H1 (cell line): ENCODE measurements around the gene AIRE. TPM values are rescaled to one million over a fixed set of nuclear protein-coding genes. Genes with fewer than 3 reads are reported as not detected.
A peak's percentile ranks its signal among the peaks of the same experiment; 100 is the strongest.

Experiments
- CTCF ChIA-PET: fragments of 300-600 bp; sonication (Branson Sonifier 250); formaldehyde crosslinking; loops from one replicate; lab custom pipeline; 2021; ENCODE audit not compliant: partially characterized antibody; lab: Charles Lee
- POLR2A ChIA-PET: fragments of 300-600 bp; sonication (Branson Sonifier 250); formaldehyde crosslinking; loops from one replicate; lab custom pipeline; 2021; ENCODE audit warnings: inconsistent platforms; ENCODE audit not compliant: partially characterized antibody; lab: Charles Lee
- DNase-seq, 2 experiments: peaks; one replicate each; pipeline versions ENCODE4 v3.0.0 to v3.0.0-alpha.2; 2010 to 2022; ENCODE audit warnings: low spot score in 2 of 2, low read depth in 1 of 2, mixed read lengths in 1 of 2
- FAIRE-seq: peaks from 2 replicates; lab custom pipeline; 2011; peaks lifted over from hg19 to GRCh38; lab: Jason Lieb, UNC
- H2AFZ ChIP-seq: 2 replicates; pipeline ENCODE4 v1.8.1; 2012; ENCODE audit warnings: low read length, inconsistent platforms
- H2AK5ac ChIP-seq: 2 replicates; pipeline ENCODE4 v1.6.1; 2013; ENCODE audit warnings: low read depth, low read length
- H2BK120ac ChIP-seq: replicated peaks from 2 replicates; pipeline ENCODE3; 2013; ENCODE audit warnings: low read depth, low read length, inconsistent platforms
- H2BK12ac ChIP-seq: 2 replicates; pipeline ENCODE4 v1.6.1; 2013; ENCODE audit warnings: low read depth, low read length
- H2BK15ac ChIP-seq: 2 replicates; pipeline ENCODE4 v1.6.1; 2013; ENCODE audit warnings: low read length
- H2BK20ac ChIP-seq: 2 replicates; pipeline ENCODE4 v1.6.1; 2013; ENCODE audit warnings: low read length
- H2BK5ac ChIP-seq: 2 replicates; pipeline ENCODE4 v1.6.1; 2013; ENCODE audit warnings: low read depth, low read length
- H3K14ac ChIP-seq: 2 replicates; pipeline ENCODE4 v1.6.1; 2013; ENCODE audit warnings: inconsistent platforms; ENCODE audit not compliant: insufficient read length
- H3K18ac ChIP-seq: 2 replicates; pipeline ENCODE4 v1.6.1; 2013; ENCODE audit warnings: low read length; ENCODE audit errors: extremely low read depth
- H3K23ac ChIP-seq: 2 replicates; pipeline ENCODE4 v1.6.1; 2013; ENCODE audit warnings: inconsistent platforms; ENCODE audit not compliant: insufficient read length
- H3K23me2 ChIP-seq: 2 replicates; pipeline ENCODE4 v1.6.1; 2013; ENCODE audit warnings: low read depth, low read length
- H3K27ac ChIP-seq: 2 replicates; pipeline ENCODE4 v1.6.1; 2011; ENCODE audit warnings: low read depth, low read length, inconsistent platforms
- H3K27me3 ChIP-seq, 4 experiments: replicated peaks in 1 of 4; 1 replicate in 1 of 4; 2 replicates in 3 of 4; pipeline versions ENCODE4 v1.6.1 to v1.8.1; 2011 to 2013; ENCODE audit warnings: low read length in 3 of 4, mild to moderate bottlenecking in 3 of 4, inconsistent platforms in 2 of 4, mixed read lengths in 2 of 4, moderate library complexity in 1 of 4; ENCODE audit not compliant: control insufficient read depth in 3 of 4, insufficient read depth in 3 of 4; ENCODE audit errors: extremely low read depth in 1 of 4
- H3K36me3 ChIP-seq, 4 experiments: 2 replicates each; pipeline versions ENCODE4 v1.6.1 to v1.8.1; 2011 to 2013; ENCODE audit warnings: mild to moderate bottlenecking in 4 of 4, low read length in 3 of 4, moderate library complexity in 2 of 4, control low read depth in 1 of 4, inconsistent platforms in 1 of 4; ENCODE audit not compliant: insufficient read depth in 4 of 4, control insufficient read depth in 2 of 4
- H3K4ac ChIP-seq: replicated peaks from 2 replicates; pipeline ENCODE3; 2013; ENCODE audit warnings: low read length, low read depth, mixed read lengths, inconsistent platforms; ENCODE audit not compliant: insufficient read length
- H3K4me1 ChIP-seq, 4 experiments: replicated peaks in 1 of 4; 1 replicate in 1 of 4; 2 replicates in 3 of 4; pipeline versions ENCODE4 v1.6.1 to v1.8.1; 2011 to 2013; ENCODE audit warnings: low read length in 3 of 4, inconsistent platforms in 2 of 4, mixed read lengths in 1 of 4; ENCODE audit not compliant: insufficient read depth in 4 of 4, control insufficient read depth in 3 of 4
- H3K4me2 ChIP-seq, 2 experiments: 2 replicates each; pipeline versions ENCODE4 v1.6.1 to v1.8.1; 2011 to 2013; ENCODE audit warnings: low read depth in 2 of 2, low read length in 2 of 2, control low read depth in 1 of 2, inconsistent platforms in 1 of 2, mild to moderate bottlenecking in 1 of 2; ENCODE audit not compliant: insufficient read depth in 1 of 2
- H3K4me3 ChIP-seq, 4 experiments: fragments of 200-600, 300-600 bp in 1 of 4; sonication (generic), shearing (Covaris generic), sonication (Bioruptor Twin) in 1 of 4; 2 replicates each; pipeline versions ENCODE4 v1.5.1 to v1.8.1; 2011 to 2016; ENCODE audit warnings: low read length in 4 of 4, low read depth in 3 of 4, control low read depth in 2 of 4, inconsistent platforms in 2 of 4, mild to moderate bottlenecking in 2 of 4, mixed read lengths in 1 of 4, moderate library complexity in 1 of 4; ENCODE audit not compliant: insufficient read depth in 2 of 4; ENCODE audit errors: extremely low read depth in 1 of 4
- H3K56ac ChIP-seq: replicated peaks from 2 replicates; pipeline ENCODE3; 2013; ENCODE audit warnings: low read depth, mild to moderate bottlenecking, mixed read lengths, low read length, inconsistent platforms; ENCODE audit not compliant: insufficient read length
- H3K79me1 ChIP-seq: 2 replicates; pipeline ENCODE4 v1.6.1; 2013; ENCODE audit warnings: low read depth, low read length, control low read depth
- H3K79me2 ChIP-seq, 2 experiments: 2 replicates each; pipeline versions ENCODE4 v1.6.1 to v1.8.1; 2012 to 2013; ENCODE audit warnings: low read length in 2 of 2, mild to moderate bottlenecking in 2 of 2, inconsistent platforms in 1 of 2; ENCODE audit not compliant: insufficient read depth in 2 of 2, control insufficient read depth in 1 of 2
- H3K9ac ChIP-seq, 4 experiments: replicated peaks in 1 of 4; 1 replicate in 1 of 4; 2 replicates in 3 of 4; pipeline versions ENCODE4 v1.6.1 to v1.8.1; 2011 to 2013; ENCODE audit warnings: low read depth in 3 of 4, low read length in 3 of 4, control low read depth in 2 of 4, mild to moderate bottlenecking in 2 of 4, moderate library complexity in 2 of 4, inconsistent platforms in 1 of 4; ENCODE audit errors: extremely low read depth in 1 of 4
- H3K9me3 ChIP-seq, 2 experiments: 2 replicates each; pipeline versions ENCODE4 v1.6.1 to v1.8.1; 2012 to 2013; ENCODE audit warnings: mild to moderate bottlenecking in 2 of 2, moderate library complexity in 2 of 2, control low read depth in 1 of 2, inconsistent platforms in 1 of 2, low read depth in 1 of 2, low read length in 1 of 2, mixed read lengths in 1 of 2; ENCODE audit not compliant: insufficient read depth in 2 of 2
- H4K20me1 ChIP-seq, 2 experiments: replicated peaks in 1 of 2; 2 replicates each; pipeline versions ENCODE3 to v1.8.1; 2011 to 2013; ENCODE audit warnings: inconsistent platforms in 2 of 2, low read length in 2 of 2, mild to moderate bottlenecking in 1 of 2; ENCODE audit not compliant: insufficient read depth in 2 of 2, control insufficient read depth in 1 of 2
- H4K5ac ChIP-seq: 2 replicates; pipeline ENCODE4 v1.6.1; 2013; ENCODE audit warnings: low read length, low read depth, mixed read lengths, inconsistent platforms; ENCODE audit not compliant: insufficient read length
- H4K8ac ChIP-seq: 2 replicates; pipeline ENCODE4 v1.8.0; 2013; ENCODE audit warnings: mild to moderate bottlenecking, moderate library complexity, low read length, inconsistent platforms; ENCODE audit not compliant: insufficient read depth; ENCODE audit errors: extremely low read depth
- H4K91ac ChIP-seq: replicated peaks from 2 replicates; pipeline ENCODE3; 2013; ENCODE audit warnings: low read length, mixed read lengths, inconsistent platforms; ENCODE audit not compliant: insufficient read length
- ASH2L ChIP-seq: fragments of 200-600, 300-600 bp; sonication (generic); IDR thresholded peaks from one replicate; pipeline ENCODE4 v1.7.1; 2017; ENCODE audit warnings: low read length
- CBX5 ChIP-seq: fragments of 300-800, 300-1000 bp; sonication (generic); IDR thresholded peaks from 2 replicates; pipeline ENCODE4 v1.7.1; 2016; ENCODE audit warnings: antibody characterized with exemption, low read length, low read depth
- CBX8 ChIP-seq: fragments of 300-800, 300-1000 bp; sonication (generic); IDR thresholded peaks from 2 replicates; pipeline ENCODE4 v1.7.1; 2016; ENCODE audit warnings: low read depth, low read length, borderline replicate concordance
- GTF2F1 ChIP-seq: IDR thresholded peaks from 2 replicates; pipeline ENCODE4 v1.6.1; 2012; ENCODE audit warnings: low read depth, low read length, improper control_type of control experiment, borderline replicate concordance
- KDM4A ChIP-seq: IDR thresholded peaks from one replicate; pipeline ENCODE4 v1.7.1; 2012; ENCODE audit warnings: low read depth, mild to moderate bottlenecking, moderate library complexity, low read length, inconsistent platforms; ENCODE audit not compliant: severe bottlenecking
- NRF1 ChIP-seq: IDR thresholded peaks from 2 replicates; pipeline ENCODE4 v1.6.1; 2011; ENCODE audit warnings: mild to moderate bottlenecking, low read depth, low read length, improper control_type of control experiment
- POLR2A ChIP-seq, 2 experiments: IDR thresholded peaks; 1 replicate in 1 of 2; 2 replicates in 1 of 2; pipeline ENCODE4 v1.6.1; 2011; ENCODE audit warnings: low read depth in 2 of 2, low read length in 2 of 2, mild to moderate bottlenecking in 2 of 2; ENCODE audit errors: control extremely low read depth in 1 of 2
- POLR2AphosphoS5 ChIP-seq: IDR thresholded peaks from 2 replicates; pipeline ENCODE4 v1.6.1; 2011; ENCODE audit warnings: low read depth, low read length
- RBBP5 ChIP-seq: IDR thresholded peaks from 2 replicates; pipeline ENCODE4 v1.7.1; 2012; ENCODE audit warnings: low read depth, mild to moderate bottlenecking, inconsistent platforms, low read length, moderate library complexity, borderline replicate concordance
- WGBS, 2 experiments: shearing (Covaris generic) in 1 of 2; methylation state at CpG; one replicate each; pipeline versions ENCODE4 v1.1.6 to v1.1.7; 2013 to 2015; ENCODE audit warnings: low lambda C conversion rate in 2 of 2, mixed read lengths in 2 of 2, inconsistent platforms in 1 of 2, low coverage in 1 of 2, missing lambda C conversion rate in 1 of 2; ENCODE audit not compliant: insufficient replicate concordance in 2 of 2, insufficient coverage in 1 of 2, insufficient read length in 1 of 2; ENCODE audit errors: extremely low coverage in 1 of 2, missing lambda C conversion rate in 1 of 2; 5-methylcytosine and 5-hydroxymethylcytosine counted together
- polyA plus RNA-seq, 7 experiments: library from polyadenylated mRNA; depleted of rRNA in 3 of 7; stranded (reverse) in 5 of 7; unstranded in 2 of 7; fragments of >200 nt in 5 of 7; fragments of 200-250 nt in 2 of 7; gene quantifications; 1 replicate in 5 of 7; 2 replicates in 1 of 7; 4 replicates in 1 of 7; pipeline versions ENCODE4 v1.2.1 to v1.2.3, GENCODE V29; 2011 to 2013; ENCODE audit warnings: missing spikeins in 2 of 7, mixed read lengths in 2 of 7
- total RNA-seq: library from RNA; stranded (reverse); fragmentation: NEBNext Ultra II Directional; extraction: Animal tissue kit (Norgen Biotek cat#: 25700); gene quantifications from 2 replicates; pipeline ENCODE4 v1.2.1, GENCODE V29; 2021
- TF ChIP-seq, protein P1 (sequence below): IDR thresholded peaks from 2 replicates; pipeline ENCODE4 v1.6.1; 2012; ENCODE audit warnings: inconsistent platforms
- TF ChIP-seq, protein P2 (sequence below): IDR thresholded peaks from 2 replicates; pipeline ENCODE4 v1.6.1; 2011; ENCODE audit warnings: low read length, improper control_type of control experiment

AIRE gene
- total and polyA plus RNA-seq, 2 of the 8 experiments (the other 6 are each of a cell fraction or from before 2014, with no cell fraction given) = 0.09 TPM; not detected in 1

GRCh38 chr21:44318489-44319285 is 33.0 kb downstream of the AIRE start:
- Histone ChIP-seq H4K8ac (0 out of 2 replicates have a peak overlapping the region, but pooled peaks have one; percentile 2), H3K23me2 (no peaks in the 10 kb centered on the region), H2BK5ac (peak overlapping the region; percentile 44; the same call in 1 of the 2 replicates), H3K27ac (no peak overlapping the region), H3K36me3 (peaks cover 0 to 26% (median under 1%) of the 10 kb centered on the region in 4 experiments; a peak in 4 of 8 replicates), H2BK20ac (no peak overlapping the region), H4K5ac (no peak overlapping the region), H3K4me3 (no peak overlapping the region), H3K4me2 (no peak overlapping the region), H3K18ac (no peak overlapping the region), H2BK15ac (no peak overlapping the region), H2AFZ (no peak overlapping the region), H4K91ac (no peak overlapping the region), H2BK120ac (no peak overlapping the region), H4K20me1 (peaks cover 0 to 8% of the 10 kb centered on the region in 2 experiments), H2AK5ac (no peak overlapping the region), H3K4me1 (no peaks in the 10 kb centered on the region), H3K56ac (no peak overlapping the region), H3K23ac (no peak overlapping the region), H3K14ac (no peak overlapping the region), H3K79me2 (no peaks in the 10 kb centered on the region), H2BK12ac (no peak overlapping the region), H3K9me3 (no peaks in the 10 kb centered on the region), H3K79me1 (no peaks in the 10 kb centered on the region), H3K4ac (no peak overlapping the region), H3K9ac (no peak overlapping the region), H3K27me3 (no peaks in the 10 kb centered on the region)
- FAIRE-seq (no peak), DNase-seq (no peak)
- 91% methylated on average over 16 of the region's 25 CpGs; no CpG with 5 or more reads in 1 of the 2 experiments for WGBS, 2 experiments
- ChIA-PET CTCF (interaction anchor here (0.6 to 1.7 kb wide), 5 partner anchors 11 to 165 kb away, joined by 3 to 6 read pairs (median 4); no protein-coding TSS in a partner anchor), POLR2A (interaction anchor here (0.6 to 1.8 kb wide), 5 partner anchors 8 to 19 kb away, joined by 3 to 8 read pairs (median 3); no protein-coding TSS in a partner anchor)
- TF ChIP-seq KDM4A (no peak), POLR2A (IDR thresholded peaks at IDR 0.05; ENCODE audit: control extremely low read depth in 1 of 2, low read depth in 2 of 2, low read length in 2 of 2) (no peak), CBX5 (no peak), ASH2L (no peak), NRF1 (no peak), RBBP5 (no peak), GTF2F1 (no peak), POLR2AphosphoS5 (no peak), CBX8 (no peak)
- TF ChIP-seq, protein P1, sequence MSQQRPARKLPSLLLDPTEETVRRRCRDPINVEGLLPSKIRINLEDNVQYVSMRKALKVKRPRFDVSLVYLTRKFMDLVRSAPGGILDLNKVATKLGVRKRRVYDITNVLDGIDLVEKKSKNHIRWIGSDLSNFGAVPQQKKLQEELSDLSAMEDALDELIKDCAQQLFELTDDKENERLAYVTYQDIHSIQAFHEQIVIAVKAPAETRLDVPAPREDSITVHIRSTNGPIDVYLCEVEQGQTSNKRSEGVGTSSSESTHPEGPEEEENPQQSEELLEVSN = no peak
- TF ChIP-seq, protein P2, sequence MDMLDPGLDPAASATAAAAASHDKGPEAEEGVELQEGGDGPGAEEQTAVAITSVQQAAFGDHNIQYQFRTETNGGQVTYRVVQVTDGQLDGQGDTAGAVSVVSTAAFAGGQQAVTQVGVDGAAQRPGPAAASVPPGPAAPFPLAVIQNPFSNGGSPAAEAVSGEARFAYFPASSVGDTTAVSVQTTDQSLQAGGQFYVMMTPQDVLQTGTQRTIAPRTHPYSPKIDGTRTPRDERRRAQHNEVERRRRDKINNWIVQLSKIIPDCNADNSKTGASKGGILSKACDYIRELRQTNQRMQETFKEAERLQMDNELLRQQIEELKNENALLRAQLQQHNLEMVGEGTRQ = no peak
